Measurements from ENCODE around the gene BRSK1. TPM values are rescaled to one million over a fixed set of nuclear protein-coding genes. Genes with fewer than 3 reads are reported as not detected.

The BRSK1 gene
- total RNA-seq, 4 donors from 2014 or later = 0.68 to 2.3 (median 1.6) TPM

- WGBS = 90% methylated on average over 25 of the region's 40 CpGs
- no peak for DNase-seq (ENCODE audit: low spot score in 2 of 2)
- no peaks in the 10 kb centered on the region for H3K9me3 ChIP-seq
- peaks cover 41% of the 10 kb centered on the region for H3K4me1 ChIP-seq
- H3K27me3 ChIP-seq = no peaks in the 10 kb centered on the region
- TF ChIP-seq POLR2AphosphoS5 (IDR thresholded peaks at IDR 0.05) (no peak), EP300 (IDR thresholded peaks at IDR 0.05) (no peak), POLR2A (IDR thresholded peaks at IDR 0.05) (no peak), CTCF (IDR thresholded peaks at IDR 0.05) (no peak)
- no peak overlapping the region for H3K4me3 ChIP-seq
- H3K36me3 ChIP-seq = peaks cover 57% of the 10 kb centered on the region
- H3K27ac ChIP-seq = no peak overlapping the region
Measured at GRCh38 chr19:55246462-55247451, 37.0 kb upstream of the BRSK1 start.

- Histone ChIP-seq H3K9me3 (no peaks in the 10 kb centered on the region), H3K4me1 (peaks cover 50% of the 10 kb centered on the region), H3K4me3 (no peak overlapping the region), H3K27me3 (no peaks in the 10 kb centered on the region), H3K27ac (no peak overlapping the region), H3K36me3 (peaks cover 48% of the 10 kb centered on the region)
- no peak for DNase-seq (ENCODE audit: low spot score in 2 of 2)
- WGBS = 20% methylated on average over 8 of the region's 10 CpGs
- TF ChIP-seq CTCF (IDR thresholded peaks at IDR 0.05) = no peak
- TF ChIP-seq POLR2AphosphoS5 (IDR thresholded peaks at IDR 0.05) = no peak
- no peak for TF ChIP-seq POLR2A (IDR thresholded peaks at IDR 0.05)
- TF ChIP-seq EP300 (IDR thresholded peaks at IDR 0.05) = no peak
Measured at GRCh38 chr19:55247621-55248099, 36.1 kb upstream of the BRSK1 start.

- Histone ChIP-seq H3K4me3 (no peak overlapping the region), H3K27ac (no peak overlapping the region), H3K4me1 (peaks cover 50% of the 10 kb centered on the region), H3K27me3 (no peaks in the 10 kb centered on the region), H3K9me3 (no peaks in the 10 kb centered on the region), H3K36me3 (peaks cover 42% of the 10 kb centered on the region)
- no peak for TF ChIP-seq POLR2A (IDR thresholded peaks at IDR 0.05)
- TF ChIP-seq CTCF (IDR thresholded peaks at IDR 0.05) = no peak
- no peak for TF ChIP-seq EP300 (IDR thresholded peaks at IDR 0.05)
- no peak for TF ChIP-seq POLR2AphosphoS5 (IDR thresholded peaks at IDR 0.05)
- no peak for DNase-seq (ENCODE audit: low spot score in 2 of 2)
- 82% methylated on average over 10 of the region's 10 CpGs for WGBS
Measured at GRCh38 chr19:55248166-55248675, 35.6 kb upstream of the BRSK1 start.

- Histone ChIP-seq H3K4me1 (peaks cover 51% of the 10 kb centered on the region), H3K27ac (no peak overlapping the region)
- DNase-seq (ENCODE audit: low spot score in 2 of 2) = no peak
Measured at GRCh38 chr19:55248704-55249103, 35.1 kb upstream of the BRSK1 start.

More at GRCh38 chr19:55248704-55249103, 35.1 kb upstream of the BRSK1 start:
- TF ChIP-seq CTCF (IDR thresholded peaks at IDR 0.05) = no peak
- H3K9me3 ChIP-seq = no peaks in the 10 kb centered on the region
- no peaks in the 10 kb centered on the region for H3K27me3 ChIP-seq
- no peak overlapping the region for H3K4me3 ChIP-seq
- WGBS = 88% methylated on average over 7 of the region's 9 CpGs
- peaks cover 37% of the 10 kb centered on the region for H3K36me3 ChIP-seq
